Central memory CD8-positive, alpha-beta T cell (primary cell): Measurements from ENCODE around the gene DHCR24.

Source experiments
- ATAC-seq: fragments of 150-1000 bp; cut with Tn5 transposase; replicated peaks from 2 replicates; pipeline ENCODE4 v1.10.0; 2022; ENCODE audit warnings: mild to moderate bottlenecking, moderate FRiP score, moderate number of reproducible peaks; ENCODE audit not compliant: poor library complexity, severe bottlenecking; ENCODE audit errors: extremely low read depth
- DNase-seq, 2 donors: peaks; one replicate each; pipeline ENCODE4 v3.0.0; 2021; ENCODE audit warnings: low spot score in 2 of 2
- H3K27ac Mint-ChIP-seq: one replicate; pipeline ENCODE4 v1.8.0; 2022; ENCODE audit warnings: low read depth, mild to moderate bottlenecking, moderate library complexity, mixed read lengths
- H3K27me3 Mint-ChIP-seq: one replicate; pipeline ENCODE4 v1.8.0; 2022; ENCODE audit warnings: mixed read lengths
- H3K36me3 Mint-ChIP-seq: one replicate; pipeline ENCODE4 v1.8.0; 2022; ENCODE audit warnings: mild to moderate bottlenecking, moderate library complexity, mixed read lengths; ENCODE audit not compliant: insufficient read depth
- H3K4me1 Mint-ChIP-seq: one replicate; pipeline ENCODE4 v1.8.0; 2022; ENCODE audit warnings: mixed read lengths
- H3K4me3 Mint-ChIP-seq: one replicate; pipeline ENCODE4 v1.8.0; 2022; ENCODE audit warnings: mild to moderate bottlenecking, moderate library complexity, mixed read lengths
- H3K9me3 Mint-ChIP-seq: one replicate; pipeline ENCODE4 v1.8.0; 2022; ENCODE audit warnings: mixed read lengths

DHCR24 gene

GRCh38 chr1:54803761-54804470, 83.1 kb downstream of the DHCR24 start:
- Mint-ChIP-seq H3K4me1 (peaks cover 63% of the 10 kb centered on the region), H3K4me3 (no peak overlapping the region), H3K27ac (peak overlapping the region; percentile 59), H3K36me3 (peaks cover 3% of the 10 kb centered on the region), H3K27me3 (no peaks in the 10 kb centered on the region), H3K9me3 (no peaks in the 10 kb centered on the region)
- DNase-seq = no peak
- ATAC-seq = no peak

- Mint-ChIP-seq H3K36me3 (peaks cover 7% of the 10 kb centered on the region), H3K4me1 (peaks cover 69% of the 10 kb centered on the region), H3K27me3 (no peaks in the 10 kb centered on the region), H3K27ac (peak within 1 kb of the TSS; percentile 82), H3K4me3 (peak within 1 kb of the TSS; percentile 90), H3K9me3 (no peaks in the 10 kb centered on the region)
- peak; percentile 45 to 51 for DNase-seq
- peak; percentile 88 for ATAC-seq
Measured at GRCh38 chr1:54800899-54801759, 85.9 kb downstream of the DHCR24 start, which contains the start of gene TTC22. Gene TTC22 (minus strand): TSS chr1:54801323. CDS start chr1:54801163, 160 bp downstream.

GRCh38 chr1:54800041-54800898, 86.7 kb downstream of the DHCR24 start:
- H3K27ac Mint-ChIP-seq = peak overlapping the region; percentile 82
- peaks cover 12% of the 10 kb centered on the region for H3K36me3 Mint-ChIP-seq
- peaks cover 78% of the 10 kb centered on the region for H3K4me1 Mint-ChIP-seq
- DNase-seq (no peak), ATAC-seq (no peak)
- peak overlapping the region; percentile 90 for H3K4me3 Mint-ChIP-seq
- H3K27me3 Mint-ChIP-seq = no peaks in the 10 kb centered on the region
- no peaks in the 10 kb centered on the region for H3K9me3 Mint-ChIP-seq
